Activated naive CD8-positive, alpha-beta T cell treated with anti-CD3 and anti-CD28 coated beads, Interleukin-2, amount 50 U/mL, for 16 hours (primary cell): ENCODE results near the gene ARAP3.
A peak's percentile ranks its signal among the peaks of the same experiment; 100 is the strongest.
"Not testable (repeated sequence)": the region's sequence is repeated elsewhere in the genome, so short reads cannot be mapped to it uniquely, and the experiment has no call there.

Experiments
- DNase-seq: peaks from one replicate; pipeline ENCODE4 v3.0.0-alpha.2; 2020; ENCODE audit warnings: low read depth, low spot score

ARAP3 gene

GRCh38 chr5:141613344-141613743, 68.7 kb downstream of the ARAP3 start:
- DNase-seq: no peak

- DNase-seq: no peak
These were observed 70.7 kb downstream of the ARAP3 start for GRCh38 chr5:141611289-141611688.

- not testable (repeated sequence) for DNase-seq
These were observed 72.1 kb downstream of the ARAP3 start for GRCh38 chr5:141609921-141610320.

GRCh38 chr5:141609044-141609443, 73.0 kb downstream of the ARAP3 start:
- no peak for DNase-seq

- DNase-seq: no peak
These were observed 73.5 kb downstream of the ARAP3 start for GRCh38 chr5:141608557-141608956.

- no peak for DNase-seq
These were observed 74.0 kb downstream of the ARAP3 start for GRCh38 chr5:141608046-141608445.

- DNase-seq: peak; percentile 24
These were observed 76.3 kb downstream of the ARAP3 start for GRCh38 chr5:141605523-141606277.

GRCh38 chr5:141603923-141604717, 77.9 kb downstream of the ARAP3 start:
- DNase-seq: no peak
